Gastrocnemius medialis (tissue), 4 donors: Measurements from ENCODE around the gene LAMTOR3. TPM values are rescaled to one million over a fixed set of nuclear protein-coding genes. Genes with fewer than 3 reads are reported as not detected.

ENCODE experiments used
- ATAC-seq, 2 donors: fragments of 150-250 bp; one replicate each; pipeline ENCODE4 v1.9.1; 2016
- DNase-seq, 2 donors: peaks; one replicate each; pipeline ENCODE4 v3.0.0-alpha.2; 2019
- H3K27ac ChIP-seq, 4 donors: fragments of 200-600 bp; sonication (generic); 1 replicate in 1 of 4; 2 replicates in 3 of 4; pipeline ENCODE4 v1.5.1; 2016 to 2018; ENCODE audit warnings: mild to moderate bottlenecking in 2 of 4, moderate library complexity in 1 of 4
- H3K27me3 ChIP-seq, 3 donors: fragments of 200-600 bp; sonication (generic) in 2 of 3; 1 replicate in 1 of 3; 2 replicates in 2 of 3; pipeline versions ENCODE4 v1.5.1 to v1.6.0; 2016 to 2019; ENCODE audit warnings: mild to moderate bottlenecking in 1 of 3, moderate library complexity in 1 of 3
- H3K36me3 ChIP-seq, 2 donors: fragments of 200-600 bp; sonication (generic) in 1 of 2; one replicate each; pipeline ENCODE4 v1.5.1; 2017 to 2018
- H3K4me1 ChIP-seq, 2 donors: fragments of 200-600 bp; sonication (generic) in 1 of 2; one replicate each; pipeline ENCODE4 v1.5.1; 2016 to 2017; ENCODE audit warnings: mild to moderate bottlenecking in 2 of 2
- H3K4me3 ChIP-seq, 4 donors: fragments of 200-600 bp; sonication (generic) in 3 of 4; 1 replicate in 1 of 4; 2 replicates in 3 of 4; pipeline ENCODE4 v1.5.1; 2016 to 2019; ENCODE audit warnings: mild to moderate bottlenecking in 2 of 4
- H3K9me3 ChIP-seq, 3 donors: fragments of 200-600 bp; sonication (generic) in 2 of 3; 1 replicate in 1 of 3; 2 replicates in 2 of 3; pipeline ENCODE4 v1.5.1; 2016 to 2019
- POLR2A ChIP-seq, 2 donors: fragments of 450-650 bp; IDR thresholded peaks; one replicate each; pipeline ENCODE4 v1.6.1; 2017; ENCODE audit warnings: antibody characterized with exemption in 2 of 2, mild to moderate bottlenecking in 2 of 2, moderate library complexity in 2 of 2
- in situ Hi-C, 4 donors: fragments of 200-750 bp; cut with MboI; loops; one replicate each; pipeline versions ENCODE4 v1.15.0 to v1.8.0; 2017; ENCODE audit warnings: low sequenced_read_pairs in 4 of 4
- intact Hi-C: fragments of 100-400 bp; cut with DNase I; formaldehyde crosslinking; loops from one replicate; pipeline ENCODE4 v1.15.1; 2023; ENCODE audit warnings: low total_unique reads
- total RNA-seq, 4 donors: library from RNA; depleted of rRNA; stranded (reverse); fragments of >200 nt; gene quantifications; one replicate each; pipeline versions ENCODE4 v1.1.0 to v1.2.3, GENCODE V29; 2016
- TF ChIP-seq, protein P1 (sequence below), 5 experiments: fragments of 450-650 bp in 3 of 5; fragments of 200-600 bp in 2 of 5; sonication (generic) in 2 of 5; IDR thresholded peaks in 4 of 5; conservative IDR thresholded peaks in 1 of 5; 1 replicate in 4 of 5; 2 replicates in 1 of 5; pipeline ENCODE4 v1.5.1; 2016 to 2019; ENCODE audit warnings: antibody characterized with exemption in 5 of 5, mild to moderate bottlenecking in 3 of 5, moderate library complexity in 3 of 5

LAMTOR3 gene
- total RNA-seq, 4 donors from 2014 or later = 20.8 to 31.1 (median 28.9) TPM

GRCh38 chr4:99845179-99845578 lies 49.0 kb downstream of the LAMTOR3 start:
- no peaks in the 10 kb centered on the region for H3K9me3 ChIP-seq
- no peaks in the 10 kb centered on the region for H3K27me3 ChIP-seq
- intact Hi-C loops = no loop called here
- in situ Hi-C loops = no loop called here
- ATAC-seq (no peak), DNase-seq (no peak)
- no peak overlapping the region for H3K27ac ChIP-seq
- TF ChIP-seq POLR2A (IDR thresholded peaks at IDR 0.05) = no peak
- TF ChIP-seq, protein P1, sequence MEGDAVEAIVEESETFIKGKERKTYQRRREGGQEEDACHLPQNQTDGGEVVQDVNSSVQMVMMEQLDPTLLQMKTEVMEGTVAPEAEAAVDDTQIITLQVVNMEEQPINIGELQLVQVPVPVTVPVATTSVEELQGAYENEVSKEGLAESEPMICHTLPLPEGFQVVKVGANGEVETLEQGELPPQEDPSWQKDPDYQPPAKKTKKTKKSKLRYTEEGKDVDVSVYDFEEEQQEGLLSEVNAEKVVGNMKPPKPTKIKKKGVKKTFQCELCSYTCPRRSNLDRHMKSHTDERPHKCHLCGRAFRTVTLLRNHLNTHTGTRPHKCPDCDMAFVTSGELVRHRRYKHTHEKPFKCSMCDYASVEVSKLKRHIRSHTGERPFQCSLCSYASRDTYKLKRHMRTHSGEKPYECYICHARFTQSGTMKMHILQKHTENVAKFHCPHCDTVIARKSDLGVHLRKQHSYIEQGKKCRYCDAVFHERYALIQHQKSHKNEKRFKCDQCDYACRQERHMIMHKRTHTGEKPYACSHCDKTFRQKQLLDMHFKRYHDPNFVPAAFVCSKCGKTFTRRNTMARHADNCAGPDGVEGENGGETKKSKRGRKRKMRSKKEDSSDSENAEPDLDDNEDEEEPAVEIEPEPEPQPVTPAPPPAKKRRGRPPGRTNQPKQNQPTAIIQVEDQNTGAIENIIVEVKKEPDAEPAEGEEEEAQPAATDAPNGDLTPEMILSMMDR (IDR thresholded peaks at IDR 0.05 in 4 of 5, conservative IDR thresholded peaks at IDR 0.05 in 1 of 5) = no peak
- H3K4me3 ChIP-seq = no peak overlapping the region
- H3K4me1 ChIP-seq = no peaks in the 10 kb centered on the region
- H3K36me3 ChIP-seq = no peaks in the 10 kb centered on the region

DNA sequence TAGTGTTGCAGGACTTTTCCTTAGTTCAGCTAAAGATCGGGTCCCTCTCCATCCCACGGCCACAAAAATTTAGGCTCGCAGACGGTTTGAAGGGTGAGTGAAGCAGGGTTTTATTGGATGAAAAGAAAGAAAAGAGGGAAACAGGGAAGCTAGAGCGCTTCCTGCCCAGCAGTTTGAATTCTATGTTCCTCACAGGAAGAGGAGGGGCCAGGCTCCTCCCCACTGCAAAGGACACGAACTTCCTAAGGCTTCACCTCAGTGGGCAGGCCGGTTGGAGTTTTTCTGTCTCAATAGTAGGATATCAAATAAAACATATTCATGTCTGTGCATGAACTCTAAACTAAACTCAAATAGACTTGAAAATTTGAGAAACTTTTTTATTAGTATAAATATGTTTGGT lies 50.2 kb downstream of the LAMTOR3 start:
- intact Hi-C loops (no loop called here), in situ Hi-C loops (no loop called here)
- Histone ChIP-seq H3K4me3 (no peak overlapping the region), H3K27me3 (no peaks in the 10 kb centered on the region), H3K27ac (no peak overlapping the region), H3K9me3 (no peaks in the 10 kb centered on the region), H3K36me3 (no peaks in the 10 kb centered on the region), H3K4me1 (no peaks in the 10 kb centered on the region)
- ATAC-seq = no peak
- TF ChIP-seq POLR2A (IDR thresholded peaks at IDR 0.05) = no peak
- TF ChIP-seq, protein P1 (IDR thresholded peaks at IDR 0.05 in 4 of 5, conservative IDR thresholded peaks at IDR 0.05 in 1 of 5) = no peak
- no peak for DNase-seq

- no peaks in the 10 kb centered on the region for H3K27me3 ChIP-seq
- no peak for TF ChIP-seq POLR2A (IDR thresholded peaks at IDR 0.05)
- no peak for ATAC-seq
- no peaks in the 10 kb centered on the region for H3K4me1 ChIP-seq
- no peak overlapping the region for H3K27ac ChIP-seq
- in situ Hi-C loops (no loop called here), intact Hi-C loops (no loop called here)
- no peaks in the 10 kb centered on the region for H3K36me3 ChIP-seq
- H3K9me3 ChIP-seq = no peaks in the 10 kb centered on the region
- no peak for DNase-seq
- no peak overlapping the region for H3K4me3 ChIP-seq
Measured at GRCh38 chr4:99843413-99843812, 50.8 kb downstream of the LAMTOR3 start.

GRCh38 chr4:99841129-99841528 lies 53.1 kb downstream of the LAMTOR3 start:
- H3K36me3 ChIP-seq = no peaks in the 10 kb centered on the region
- ATAC-seq (no peak), DNase-seq (no peak)
- no peaks in the 10 kb centered on the region for H3K9me3 ChIP-seq
- no peaks in the 10 kb centered on the region for H3K27me3 ChIP-seq
- H3K27ac ChIP-seq = no peak overlapping the region
- in situ Hi-C loops (no loop called here), intact Hi-C loops (no loop called here)
- no peak overlapping the region for H3K4me3 ChIP-seq
- no peaks in the 10 kb centered on the region for H3K4me1 ChIP-seq
- TF ChIP-seq POLR2A (IDR thresholded peaks at IDR 0.05) = no peak

- in situ Hi-C loops = no loop called here
- Histone ChIP-seq H3K4me3 (no peak overlapping the region), H3K27ac (no peak overlapping the region), H3K36me3 (no peaks in the 10 kb centered on the region), H3K4me1 (no peaks in the 10 kb centered on the region), H3K9me3 (no peaks in the 10 kb centered on the region), H3K27me3 (no peaks in the 10 kb centered on the region)
- TF ChIP-seq, protein P1 (IDR thresholded peaks at IDR 0.05 in 4 of 5, conservative IDR thresholded peaks at IDR 0.05 in 1 of 5) = no peak
- TF ChIP-seq POLR2A (IDR thresholded peaks at IDR 0.05) = no peak
- no peak for DNase-seq
- no peak for ATAC-seq
- intact Hi-C loops = no loop called here
Measured at GRCh38 chr4:99838927-99839326, 55.3 kb downstream of the LAMTOR3 start.

DNA sequence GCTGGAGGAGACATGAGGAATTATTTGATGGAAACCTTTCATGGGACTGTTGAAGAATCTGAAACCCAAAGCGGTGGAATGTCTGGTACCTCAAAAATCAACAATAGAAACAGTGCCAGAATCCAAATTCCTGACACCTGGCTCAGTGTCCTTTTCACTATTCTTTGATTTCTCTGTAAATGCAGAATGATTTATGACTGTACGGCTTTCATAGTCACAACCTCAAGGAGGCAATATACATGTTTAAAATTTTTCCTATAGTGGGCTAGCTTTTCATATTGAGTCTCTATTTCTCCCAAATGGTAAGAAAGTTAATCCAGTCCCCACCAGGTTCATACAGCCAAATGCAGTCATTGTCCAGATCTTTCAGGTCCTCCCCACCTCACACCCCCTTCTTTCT lies 58.3 kb downstream of the LAMTOR3 start:
- Histone ChIP-seq H3K9me3 (no peaks in the 10 kb centered on the region), H3K4me3 (no peak overlapping the region), H3K27me3 (no peaks in the 10 kb centered on the region), H3K4me1 (no peaks in the 10 kb centered on the region), H3K36me3 (no peaks in the 10 kb centered on the region), H3K27ac (no peak overlapping the region)
- in situ Hi-C loops (no loop called here), intact Hi-C loops (no loop called here)
- ATAC-seq (no peak), DNase-seq (no peak)
- no peak for TF ChIP-seq POLR2A (IDR thresholded peaks at IDR 0.05)
- TF ChIP-seq, protein P1 (IDR thresholded peaks at IDR 0.05 in 4 of 5, conservative IDR thresholded peaks at IDR 0.05 in 1 of 5) = no peak
